Endometrium (tissue), 2 donors: Measurements from ENCODE around the gene IL17RC.
"Not testable (repeated sequence)": the region's sequence is repeated elsewhere in the genome, so short reads cannot be mapped to it uniquely, and the experiment has no call there.

Experiments used
- FAIRE-seq: peaks from 2 replicates; lab custom pipeline; 2012; peaks lifted over from hg19 to GRCh38; lab: Jason Lieb, UNC
- donor health status: control.
- donor health status: control.

The IL17RC gene

DNA sequence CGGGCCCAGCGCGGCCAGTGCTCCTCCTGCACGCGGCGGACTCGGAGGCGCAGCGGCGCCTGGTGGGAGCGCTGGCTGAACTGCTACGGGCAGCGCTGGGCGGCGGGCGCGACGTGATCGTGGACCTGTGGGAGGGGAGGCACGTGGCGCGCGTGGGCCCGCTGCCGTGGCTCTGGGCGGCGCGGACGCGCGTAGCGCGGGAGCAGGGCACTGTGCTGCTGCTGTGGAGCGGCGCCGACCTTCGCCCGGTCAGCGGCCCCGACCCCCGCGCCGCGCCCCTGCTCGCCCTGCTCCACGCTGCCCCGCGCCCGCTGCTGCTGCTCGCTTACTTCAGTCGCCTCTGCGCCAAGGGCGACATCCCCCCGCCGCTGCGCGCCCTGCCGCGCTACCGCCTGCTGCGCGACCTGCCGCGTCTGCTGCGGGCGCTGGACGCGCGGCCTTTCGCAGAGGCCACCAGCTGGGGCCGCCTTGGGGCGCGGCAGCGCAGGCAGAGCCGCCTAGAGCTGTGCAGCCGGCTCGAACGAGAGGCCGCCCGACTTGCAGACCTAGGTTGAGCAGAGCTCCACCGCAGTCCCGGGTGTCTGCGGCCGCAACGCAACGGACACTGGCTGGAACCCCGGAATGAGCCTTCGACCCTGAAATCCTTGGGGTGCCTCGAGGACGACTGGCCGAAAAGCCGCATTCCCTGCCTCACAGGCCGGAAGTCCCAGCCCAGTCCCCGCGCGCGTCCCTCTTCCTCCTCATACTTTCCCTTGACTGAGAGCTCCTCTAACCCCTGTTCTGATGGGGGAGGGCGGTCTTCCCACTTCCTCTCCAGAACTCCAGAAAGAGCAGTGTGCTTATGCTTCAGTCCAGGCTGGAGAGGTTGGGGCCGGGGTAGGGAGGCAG, 1.4 kb upstream of the IL17RC start:
- no peak for FAIRE-seq

DNA sequence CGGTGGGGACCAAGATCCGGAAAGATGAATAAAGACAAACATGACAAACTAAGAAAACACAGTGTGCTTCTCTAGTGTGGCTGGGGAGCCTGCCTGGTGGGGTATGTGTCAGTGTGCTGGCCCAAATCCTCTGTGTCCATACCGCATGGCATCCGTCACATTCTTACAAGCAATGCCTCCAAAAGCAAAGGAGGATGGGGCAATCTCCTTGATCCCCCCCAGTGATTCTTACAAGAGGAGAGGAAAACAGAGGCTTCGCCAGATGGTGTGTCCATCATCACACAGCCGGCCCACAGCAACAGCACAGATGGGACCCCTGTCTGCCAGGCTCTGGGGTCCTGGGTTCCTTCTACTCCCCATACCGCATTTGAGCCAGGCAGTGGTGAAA, 558 bp upstream of the IL17RC start:
- no peak for FAIRE-seq

DNA sequence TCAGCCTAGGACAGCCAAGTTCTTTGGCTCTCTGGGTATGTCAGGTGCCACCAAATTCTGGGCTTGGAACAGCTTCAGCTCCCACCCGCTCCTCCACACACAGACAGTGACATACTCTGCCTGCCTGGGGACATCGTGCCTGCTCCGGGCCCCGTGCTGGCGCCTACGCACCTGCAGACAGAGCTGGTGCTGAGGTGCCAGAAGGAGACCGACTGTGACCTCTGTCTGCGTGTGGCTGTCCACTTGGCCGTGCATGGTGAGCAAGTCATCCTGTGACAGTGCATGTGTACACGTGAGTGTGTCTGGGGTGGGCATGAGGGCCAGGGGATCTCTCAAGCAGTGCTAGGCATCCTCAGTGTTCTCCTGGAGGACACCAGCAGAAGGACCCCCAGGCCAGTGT, 922 bp downstream of the IL17RC start:
- no peak for FAIRE-seq

DNA sequence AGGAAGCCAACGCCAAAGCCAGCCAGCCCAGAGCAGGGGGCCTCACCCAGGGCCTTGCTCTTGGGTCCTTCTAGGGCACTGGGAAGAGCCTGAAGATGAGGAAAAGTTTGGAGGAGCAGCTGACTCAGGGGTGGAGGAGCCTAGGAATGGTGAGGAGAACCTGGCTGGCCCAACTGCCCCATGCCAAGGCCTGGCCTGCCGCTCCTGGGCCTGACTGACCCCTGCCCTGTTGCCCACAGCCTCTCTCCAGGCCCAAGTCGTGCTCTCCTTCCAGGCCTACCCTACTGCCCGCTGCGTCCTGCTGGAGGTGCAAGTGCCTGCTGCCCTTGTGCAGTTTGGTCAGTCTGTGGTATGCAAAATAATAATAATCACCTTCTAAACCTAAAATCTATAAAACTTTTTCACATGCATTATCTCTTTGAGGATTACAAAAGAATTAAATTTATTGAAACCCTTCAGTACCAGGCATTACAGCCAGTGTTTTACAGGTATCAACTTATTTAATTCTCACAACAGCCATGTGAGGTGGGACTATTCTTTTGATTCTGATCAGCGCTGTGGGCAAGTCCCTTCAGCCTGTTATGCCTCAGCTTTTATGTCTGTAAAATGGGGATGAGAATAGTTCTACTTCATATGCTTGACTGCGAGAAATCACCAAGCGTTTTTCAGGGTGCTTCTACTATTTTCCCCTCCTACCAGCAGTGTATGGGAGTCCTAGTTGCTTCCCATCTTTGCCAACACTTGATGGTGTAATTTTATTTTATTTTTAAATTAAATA, 1.6 kb downstream of the IL17RC start:
- no peak for FAIRE-seq

DNA sequence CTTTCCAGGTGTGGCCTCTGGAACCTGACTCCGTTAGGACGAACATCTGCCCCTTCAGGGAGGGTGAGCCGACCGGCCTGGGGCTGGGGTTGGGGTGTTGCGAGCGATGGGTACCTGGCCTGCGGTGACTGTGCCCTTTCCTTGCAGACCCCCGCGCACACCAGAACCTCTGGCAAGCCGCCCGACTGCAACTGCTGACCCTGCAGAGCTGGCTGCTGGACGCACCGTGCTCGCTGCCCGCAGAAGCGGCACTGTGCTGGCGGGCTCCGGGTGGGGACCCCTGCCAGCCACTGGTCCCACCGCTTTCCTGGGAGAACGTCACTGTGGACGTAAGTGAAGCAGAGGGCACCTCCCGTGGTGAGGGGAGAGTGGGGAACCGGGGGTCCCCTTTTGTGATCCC, 11.3 kb downstream of the IL17RC start:
- no peak for FAIRE-seq

DNA sequence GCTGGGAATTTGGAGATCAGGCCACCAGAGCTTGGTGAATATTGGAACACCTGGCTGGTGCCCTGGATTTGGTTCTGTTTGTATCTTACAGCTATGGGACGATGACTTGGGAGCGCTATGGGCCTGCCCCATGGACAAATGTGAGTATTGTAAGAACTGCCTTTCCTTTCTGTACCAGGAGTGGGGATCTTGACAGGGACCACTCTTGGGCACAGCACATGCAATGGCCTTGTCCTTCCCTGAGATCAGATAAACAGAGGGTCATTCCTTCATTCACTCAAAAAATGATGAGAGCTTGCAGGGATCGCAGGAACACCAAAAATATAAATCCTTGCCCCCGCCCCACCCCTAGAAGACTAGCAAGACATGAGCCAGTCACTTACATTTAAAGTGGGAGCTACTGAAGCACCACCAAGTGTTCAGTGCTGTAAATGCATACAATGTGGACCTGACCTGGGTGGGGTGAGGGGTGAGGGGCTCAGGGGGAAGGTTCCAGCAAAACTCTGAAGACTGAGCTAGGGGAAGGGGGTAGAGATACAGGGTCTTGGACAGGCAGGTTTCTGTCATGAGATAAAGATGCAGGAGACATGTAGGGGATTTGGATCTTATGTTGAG, 14.0 kb downstream of the IL17RC start:
- FAIRE-seq: no peak

DNA sequence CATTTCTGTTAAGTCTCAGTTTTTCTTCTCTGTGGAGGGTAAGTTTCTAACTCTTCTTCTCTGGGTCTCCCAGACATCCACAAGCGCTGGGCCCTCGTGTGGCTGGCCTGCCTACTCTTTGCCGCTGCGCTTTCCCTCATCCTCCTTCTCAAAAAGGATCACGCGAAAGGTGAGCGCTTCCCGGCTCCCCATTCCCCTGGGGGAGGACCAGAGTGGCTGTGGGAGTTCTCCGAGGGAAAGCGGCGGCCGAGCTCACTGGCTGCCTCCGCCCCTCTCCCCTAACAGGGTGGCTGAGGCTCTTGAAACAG, 15.6 kb downstream of the IL17RC start:
- no peak for FAIRE-seq

DNA sequence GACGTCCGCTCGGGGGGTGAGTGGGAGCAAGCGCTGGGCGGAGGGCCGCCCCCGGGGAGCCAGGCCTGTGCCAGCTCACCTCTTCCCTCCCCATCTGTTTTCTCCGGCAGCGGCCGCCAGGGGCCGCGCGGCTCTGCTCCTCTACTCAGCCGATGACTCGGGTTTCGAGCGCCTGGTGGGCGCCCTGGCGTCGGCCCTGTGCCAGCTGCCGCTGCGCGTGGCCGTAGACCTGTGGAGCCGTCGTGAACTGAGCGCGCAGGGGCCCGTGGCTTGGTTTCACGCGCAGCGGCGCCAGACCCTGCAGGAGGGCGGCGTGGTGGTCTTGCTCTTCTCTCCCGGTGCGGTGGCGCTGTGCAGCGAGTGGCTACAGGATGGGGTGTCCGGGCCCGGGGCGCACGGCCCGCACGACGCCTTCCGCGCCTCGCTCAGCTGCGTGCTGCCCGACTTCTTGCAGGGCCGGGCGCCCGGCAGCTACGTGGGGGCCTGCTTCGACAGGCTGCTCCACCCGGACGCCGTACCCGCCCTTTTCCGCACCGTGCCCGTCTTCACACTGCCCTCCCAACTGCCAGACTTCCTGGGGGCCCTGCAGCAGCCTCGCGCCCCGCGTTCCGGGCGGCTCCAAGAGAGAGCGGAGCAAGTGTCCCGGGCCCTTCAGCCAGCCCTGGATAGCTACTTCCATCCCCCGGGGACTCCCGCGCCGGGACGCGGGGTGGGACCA, 16.1 kb downstream of the IL17RC start:
- FAIRE-seq: no peak

DNA sequence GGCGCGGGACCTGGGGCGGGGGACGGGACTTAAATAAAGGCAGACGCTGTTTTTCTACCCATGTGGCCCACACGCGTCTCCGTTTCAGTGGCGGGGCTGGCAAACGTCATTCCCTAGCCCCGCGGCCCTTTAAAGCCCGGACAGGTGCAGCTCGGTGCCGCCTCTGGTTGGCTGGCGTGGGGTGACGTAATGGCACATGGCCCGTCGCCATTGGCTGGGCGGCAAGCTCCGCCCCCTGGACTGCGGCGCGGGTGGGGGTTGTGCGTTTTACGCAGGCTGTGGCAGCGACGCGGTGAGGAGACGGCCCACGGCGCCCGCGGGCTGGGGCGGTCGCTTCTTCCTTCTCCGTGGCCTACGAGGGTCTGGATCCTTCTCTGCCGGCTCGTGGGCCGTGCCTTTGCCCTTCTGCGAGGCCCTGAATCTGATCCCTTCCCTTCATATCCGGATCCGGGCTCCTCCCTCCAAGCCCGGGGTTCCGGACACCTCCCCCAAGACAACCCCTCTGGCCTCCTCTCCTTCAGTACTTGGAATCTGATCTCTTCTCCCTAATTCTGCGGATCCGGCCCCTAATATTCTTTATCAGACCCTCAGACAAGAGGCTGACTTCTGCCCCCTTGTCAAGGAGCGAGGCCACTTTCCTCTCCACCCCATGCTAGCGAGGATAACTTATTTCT, 16.8 kb downstream of the IL17RC start, which contains the start of gene CRELD1:
Gene CRELD1 (plus strand): TSS at position 274 of the 674 bp plus-strand sequence. CDS start 605 bp downstream, outside the sequence.
- FAIRE-seq: peak; percentile 39

DNA sequence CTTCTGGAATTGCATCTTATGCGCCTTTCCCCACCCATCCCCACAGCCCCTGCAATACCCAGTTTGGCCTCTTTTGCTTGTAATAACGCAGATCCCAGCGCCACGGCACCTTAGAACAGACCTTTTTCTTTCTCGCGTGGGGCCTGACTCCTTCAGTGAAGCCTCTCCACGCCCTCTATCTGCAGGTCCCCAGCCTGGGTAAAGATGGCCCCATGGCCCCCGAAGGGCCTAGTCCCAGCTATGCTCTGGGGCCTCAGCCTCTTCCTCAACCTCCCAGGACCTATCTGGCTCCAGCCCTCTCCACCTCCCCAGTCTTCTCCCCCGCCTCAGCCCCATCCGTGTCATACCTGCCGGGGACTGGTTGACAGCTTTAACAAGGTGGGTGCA, 17.3 kb downstream of the IL17RC start:
- FAIRE-seq: no peak

DNA sequence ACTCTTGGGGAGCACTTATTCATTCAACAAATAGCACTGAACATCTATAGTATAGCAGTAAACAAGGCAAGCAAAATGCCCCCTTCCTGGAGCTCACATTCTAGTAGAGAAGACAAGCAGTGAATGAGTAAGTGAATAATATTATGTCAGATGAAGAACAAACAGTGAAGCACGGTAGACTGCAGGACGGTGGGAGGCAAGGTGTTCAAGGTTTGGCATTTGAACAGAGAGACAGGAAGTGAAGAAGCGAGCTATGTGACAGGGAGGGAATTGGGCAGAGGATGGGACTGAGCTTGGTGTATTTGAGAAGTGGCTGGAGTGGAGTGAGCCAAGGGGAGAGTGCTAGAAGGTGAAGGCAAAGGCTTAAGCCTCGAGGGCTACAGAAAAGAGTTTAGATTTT, 18.1 kb downstream of the IL17RC start:
- FAIRE-seq: no peak

DNA sequence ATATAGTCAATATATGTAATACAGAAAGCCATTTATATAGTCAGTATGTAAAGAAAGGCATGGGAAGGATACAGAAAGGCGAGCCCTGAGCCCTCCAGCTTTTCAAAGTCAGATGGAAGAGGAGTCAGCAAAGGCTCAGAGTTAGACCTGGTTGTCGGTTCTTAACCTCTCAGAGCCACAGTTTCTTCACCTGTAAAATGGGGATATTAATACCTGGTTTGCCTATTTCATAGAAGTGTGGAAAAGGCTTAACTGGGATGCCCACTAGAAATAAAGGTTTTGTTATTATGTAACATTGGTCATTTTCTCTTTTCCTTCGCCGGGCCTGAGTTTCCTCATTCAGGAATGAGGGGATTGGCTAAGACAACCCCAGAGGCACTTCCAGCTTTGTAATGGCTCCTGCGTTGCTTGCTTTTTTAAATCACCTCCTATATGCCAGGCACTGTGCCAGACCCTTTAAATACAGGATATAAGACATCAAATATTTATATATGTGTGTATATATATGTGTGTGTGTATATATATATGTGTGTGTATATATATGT, 19.1 kb downstream of the IL17RC start:
- no peak for FAIRE-seq

DNA sequence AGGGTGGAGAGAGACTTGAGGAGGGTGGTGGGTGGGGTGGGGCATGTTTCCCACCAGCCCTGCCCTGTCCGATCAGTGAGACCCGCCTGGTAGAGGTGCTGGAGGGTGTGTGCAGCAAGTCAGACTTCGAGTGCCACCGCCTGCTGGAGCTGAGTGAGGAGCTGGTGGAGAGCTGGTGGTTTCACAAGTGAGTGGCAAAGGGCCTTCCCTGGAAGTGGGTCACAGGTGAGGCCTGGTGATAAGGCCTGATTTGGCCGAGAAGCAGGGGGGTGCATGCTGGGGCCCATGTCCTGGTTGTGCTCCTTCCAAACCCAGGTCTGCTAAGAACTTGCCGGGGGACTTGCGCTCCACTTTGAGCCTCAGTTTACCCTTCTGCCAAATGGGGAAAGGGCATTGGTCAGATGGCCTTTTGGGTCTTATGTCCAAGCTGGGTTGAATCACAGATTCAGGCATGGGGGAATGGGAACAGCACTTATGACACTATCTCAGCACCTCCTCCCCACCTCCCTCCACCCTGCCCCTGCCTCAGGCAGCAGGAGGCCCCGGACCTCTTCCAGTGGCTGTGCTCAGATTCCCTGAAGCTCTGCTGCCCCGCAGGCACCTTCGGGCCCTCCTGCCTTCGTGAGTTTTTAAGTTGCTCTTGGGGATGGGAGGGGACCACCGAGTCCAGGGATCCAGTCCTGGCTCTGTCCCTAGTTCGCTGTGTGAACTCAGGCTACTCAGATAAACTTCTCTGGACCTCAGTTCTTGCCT, 20.8 kb downstream of the IL17RC start:
- FAIRE-seq: no peak

DNA sequence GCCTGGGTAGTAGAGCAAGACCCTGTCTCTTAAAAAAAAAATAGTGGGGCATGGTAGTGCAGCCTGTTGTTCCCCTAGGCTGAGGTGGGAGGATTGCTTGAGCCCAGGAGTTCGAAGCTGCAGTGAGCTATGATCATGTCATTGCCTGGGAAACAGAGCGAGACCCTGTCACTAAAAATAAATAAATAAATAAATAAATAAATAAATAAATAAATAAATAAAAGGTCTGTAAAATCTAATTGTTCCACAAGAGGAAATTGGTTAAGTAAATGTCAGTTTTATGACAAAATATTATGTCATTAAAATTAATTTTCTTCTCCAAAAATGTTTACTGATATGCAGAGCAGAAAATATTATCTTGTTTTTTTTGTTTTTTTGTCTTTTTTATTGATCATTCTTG, 22.1 kb downstream of the IL17RC start:
- no peak for FAIRE-seq

DNA sequence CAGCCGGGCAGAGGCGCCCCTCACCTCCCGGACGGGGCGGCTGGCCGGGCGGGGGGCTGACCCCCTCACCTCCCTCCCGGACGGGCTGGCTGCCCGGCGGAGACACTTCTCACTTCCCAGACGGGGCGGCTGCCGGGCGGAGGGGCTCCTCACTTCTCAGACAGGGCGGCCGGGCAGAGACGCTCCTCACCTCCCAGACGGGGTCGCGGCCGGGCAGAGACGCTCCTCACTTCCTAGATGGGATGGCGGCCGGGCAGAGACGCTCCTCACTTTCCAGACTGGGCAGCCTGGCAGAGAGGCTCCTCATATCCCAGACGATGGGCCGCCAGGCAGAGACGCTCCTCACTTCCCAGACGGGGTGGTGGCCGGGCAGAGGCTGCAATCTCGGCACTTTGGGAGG, 23.0 kb downstream of the IL17RC start:
- not testable (repeated sequence) for FAIRE-seq

DNA sequence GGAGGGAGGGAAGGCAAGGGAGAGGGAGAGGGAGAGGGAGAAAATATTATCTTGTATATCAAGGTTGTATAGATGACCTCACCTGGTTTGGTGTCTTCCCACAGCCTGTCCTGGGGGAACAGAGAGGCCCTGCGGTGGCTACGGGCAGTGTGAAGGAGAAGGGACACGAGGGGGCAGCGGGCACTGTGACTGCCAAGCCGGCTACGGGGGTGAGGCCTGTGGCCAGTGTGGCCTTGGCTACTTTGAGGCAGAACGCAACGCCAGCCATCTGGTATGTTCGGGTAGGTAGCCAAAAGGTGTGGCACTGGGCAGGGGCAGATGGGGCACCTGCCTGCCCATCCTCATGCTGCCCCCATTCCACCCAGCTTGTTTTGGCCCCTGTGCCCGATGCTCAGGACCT, 23.8 kb downstream of the IL17RC start:
- FAIRE-seq: no peak

DNA sequence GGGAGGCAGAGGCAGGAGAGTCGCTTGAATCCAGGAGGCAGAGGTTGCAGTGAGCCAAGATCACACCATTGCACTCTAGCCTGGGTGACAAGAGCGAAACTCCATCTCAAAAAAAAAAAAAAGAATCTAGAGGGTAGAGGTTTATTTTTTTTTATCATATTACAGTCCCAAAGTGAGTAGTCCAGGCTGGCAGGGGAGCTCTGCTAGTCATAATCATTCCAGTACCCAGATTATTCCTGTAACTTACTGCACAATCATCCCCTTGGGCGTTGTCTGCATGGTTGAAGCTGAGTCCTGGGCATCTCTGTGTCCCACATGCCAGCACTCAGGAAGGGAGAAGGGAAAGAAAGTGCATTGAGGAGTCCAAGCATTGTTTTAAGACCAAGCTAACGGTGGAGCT, 25.3 kb downstream of the IL17RC start:
- no peak for FAIRE-seq

DNA sequence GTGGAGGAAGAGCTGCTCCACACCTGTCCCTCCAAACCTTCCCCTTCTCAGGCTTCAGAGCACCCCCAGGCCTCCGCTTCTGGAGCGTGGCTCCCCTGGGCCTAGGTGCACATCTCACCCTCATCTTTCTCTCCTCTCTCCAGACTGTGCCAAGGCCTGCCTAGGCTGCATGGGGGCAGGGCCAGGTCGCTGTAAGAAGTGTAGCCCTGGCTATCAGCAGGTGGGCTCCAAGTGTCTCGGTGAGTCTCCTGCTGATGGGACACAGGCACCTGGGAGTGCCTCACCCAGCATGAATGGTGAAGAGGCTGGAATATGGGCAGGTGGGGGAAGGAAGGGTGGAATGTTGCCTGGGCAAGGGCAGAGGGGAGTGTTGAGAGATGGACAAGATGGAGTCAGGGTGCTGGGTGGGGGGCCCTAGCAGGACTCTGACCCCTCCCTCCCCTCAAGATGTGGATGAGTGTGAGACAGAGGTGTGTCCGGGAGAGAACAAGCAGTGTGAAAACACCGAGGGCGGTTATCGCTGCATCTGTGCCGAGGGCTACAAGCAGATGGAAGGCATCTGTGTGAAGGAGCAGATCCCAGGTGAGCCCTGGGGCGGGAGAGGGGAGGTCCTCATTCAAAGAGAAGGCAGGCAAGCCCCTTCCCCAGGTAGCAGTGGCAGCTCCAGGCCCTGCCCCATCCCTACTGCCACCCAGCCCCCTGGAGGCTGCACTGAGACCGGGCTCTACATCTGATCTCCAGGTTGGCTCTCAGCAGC, 26.2 kb downstream of the IL17RC start:
- FAIRE-seq: no peak

DNA sequence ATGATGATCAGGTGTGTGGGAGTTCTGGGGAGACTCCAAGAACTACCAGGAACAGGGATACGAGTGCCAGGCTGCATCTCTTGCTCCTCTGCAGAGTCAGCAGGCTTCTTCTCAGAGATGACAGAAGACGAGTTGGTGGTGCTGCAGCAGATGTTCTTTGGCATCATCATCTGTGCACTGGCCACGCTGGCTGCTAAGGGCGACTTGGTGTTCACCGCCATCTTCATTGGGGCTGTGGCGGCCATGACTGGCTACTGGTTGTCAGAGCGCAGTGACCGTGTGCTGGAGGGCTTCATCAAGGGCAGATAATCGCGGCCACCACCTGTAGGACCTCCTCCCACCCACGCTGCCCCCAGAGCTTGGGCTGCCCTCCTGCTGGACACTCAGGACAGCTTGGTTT, 27.4 kb downstream of the IL17RC start:
- FAIRE-seq: no peak

DNA sequence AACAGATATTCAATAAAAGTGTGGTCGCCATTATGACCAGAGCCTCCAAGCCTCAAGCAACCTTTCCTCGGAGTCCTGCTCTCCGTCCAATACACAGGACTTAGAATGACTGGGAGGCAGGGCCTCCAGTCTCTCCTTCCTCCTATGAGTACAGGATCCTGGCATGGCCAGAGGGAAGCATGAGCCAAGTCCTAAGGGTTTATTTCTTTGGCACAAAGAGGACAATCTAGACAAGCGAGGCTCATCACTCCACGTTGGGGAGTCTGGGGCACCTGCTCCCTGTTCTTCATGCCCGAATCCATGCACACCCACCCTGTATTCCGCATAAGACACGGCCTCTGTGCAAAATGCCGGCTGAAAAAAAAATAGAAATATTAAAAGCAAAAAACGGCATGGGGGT, 28.5 kb downstream of the IL17RC start:
- no peak for FAIRE-seq
